Activated CD4-positive, alpha-beta T cell treated with anti-CD3 and anti-CD28 coated beads, Interleukin-2, amount 50 U/mL, for 1 hour (primary cell): Measurements from ENCODE around the gene CDH6.
"Not testable (repeated sequence)": the region's sequence is repeated elsewhere in the genome, so short reads cannot be mapped to it uniquely, and the experiment has no call there.

Experiments used
- DNase-seq: peaks from one replicate; pipeline ENCODE4 v3.0.0-alpha.2; 2020

The CDH6 gene

DNA sequence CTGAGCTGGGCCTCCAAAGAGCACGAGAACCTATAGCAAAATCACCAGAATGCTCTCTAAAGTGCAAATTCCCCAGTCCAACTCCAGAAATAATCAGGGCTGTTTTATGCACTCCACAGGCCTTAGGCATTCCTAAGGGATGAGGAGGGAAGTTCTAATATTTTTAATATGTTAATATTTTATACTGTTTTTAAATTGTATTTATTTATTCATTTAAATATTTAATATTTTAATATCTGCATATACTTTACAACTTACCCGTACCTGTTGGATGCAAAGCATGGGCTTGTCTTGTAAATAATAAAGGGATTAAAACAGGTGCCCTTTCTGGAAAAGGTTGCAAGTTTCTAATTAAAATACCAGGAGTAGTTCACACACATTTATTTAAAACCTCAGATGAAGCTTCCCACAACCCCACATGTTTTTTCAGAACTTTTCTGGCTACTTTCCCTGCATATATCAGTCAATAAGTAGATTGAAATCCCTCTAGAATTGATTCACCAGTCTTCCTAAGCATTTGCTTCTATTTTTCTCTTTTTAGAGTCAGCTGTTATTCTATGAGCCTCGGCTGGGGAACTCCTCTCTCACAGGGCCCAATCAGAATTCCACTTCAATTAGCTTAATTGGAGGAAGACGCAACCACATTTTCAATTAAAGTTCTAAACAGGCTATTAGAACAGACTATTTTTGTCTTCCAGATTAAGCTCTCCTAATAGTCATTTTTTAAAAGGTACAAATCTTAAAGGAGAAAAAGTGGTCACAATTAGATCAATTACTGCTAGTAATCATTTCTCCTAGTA lies 140.8 kb downstream of the CDH6 start:
- DNase-seq = no peak

DNA sequence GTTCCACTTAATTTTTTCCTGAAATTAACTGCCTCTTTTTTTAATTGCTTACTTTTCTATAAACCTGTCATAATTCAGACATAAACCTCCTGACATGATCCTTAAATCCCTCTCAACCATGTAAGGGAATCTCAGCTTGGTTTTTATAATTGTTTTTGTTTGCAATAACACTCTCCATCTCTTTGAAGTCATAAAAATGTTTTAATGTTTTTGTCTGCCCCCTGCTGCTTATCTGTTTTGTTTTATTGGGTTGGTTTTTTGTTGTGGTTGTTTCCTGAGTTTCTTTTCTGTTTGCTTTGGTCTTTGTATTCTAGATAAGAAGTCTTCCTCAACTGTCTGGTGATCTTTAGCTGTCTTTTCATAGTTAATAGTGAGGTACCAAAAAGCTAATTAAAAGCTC lies 142.0 kb downstream of the CDH6 start:
- no peak for DNase-seq

- DNase-seq = no peak
Measured at GRCh38 chr5:31343946-31344345, 150.5 kb downstream of the CDH6 start.

- no peak for DNase-seq
Measured at GRCh38 chr5:31346896-31347551, 153.5 kb downstream of the CDH6 start.

GRCh38 chr5:31347552-31347905 lies 154.0 kb downstream of the CDH6 start:
- no peak for DNase-seq

DNA sequence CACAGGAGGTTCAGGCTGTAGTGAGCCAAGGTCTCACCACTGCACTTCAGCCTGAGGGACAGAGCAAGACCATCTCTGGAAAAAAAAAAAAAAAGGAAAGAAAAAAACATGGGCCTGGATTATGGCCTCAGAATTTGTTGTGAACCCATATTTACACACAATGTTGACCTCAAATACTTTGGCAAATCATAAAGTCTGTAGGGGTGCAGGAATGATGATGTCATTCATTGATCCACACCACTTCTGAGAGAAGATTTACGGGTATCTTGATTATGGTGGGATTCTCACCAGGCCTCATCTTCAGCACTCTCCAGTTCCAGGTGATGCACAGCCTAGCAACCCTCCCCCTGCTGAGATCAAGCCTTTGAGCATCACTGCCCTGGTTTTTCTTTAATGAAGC lies 156.9 kb downstream of the CDH6 start:
- DNase-seq = no peak

DNA sequence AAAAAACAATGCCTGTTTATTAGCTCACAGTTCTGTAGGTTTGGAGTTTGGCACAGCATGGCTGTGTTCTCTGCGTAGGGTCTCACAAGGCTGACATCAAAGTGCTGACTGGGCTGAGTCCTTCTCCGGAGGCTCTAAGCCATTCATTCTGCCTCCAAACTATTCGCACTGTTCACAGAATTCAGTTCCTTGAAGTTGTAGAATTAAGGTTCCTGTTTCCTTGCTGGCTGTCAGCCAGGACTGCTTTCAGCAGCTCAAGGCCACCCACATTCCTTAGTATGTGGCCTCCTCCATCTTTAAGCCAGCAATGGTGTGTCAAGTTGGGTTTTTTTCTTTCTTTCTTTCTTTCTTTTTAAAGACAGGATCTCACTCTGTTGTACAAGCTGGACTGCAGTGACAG lies 161.9 kb downstream of the CDH6 start:
- DNase-seq = no peak

DNA sequence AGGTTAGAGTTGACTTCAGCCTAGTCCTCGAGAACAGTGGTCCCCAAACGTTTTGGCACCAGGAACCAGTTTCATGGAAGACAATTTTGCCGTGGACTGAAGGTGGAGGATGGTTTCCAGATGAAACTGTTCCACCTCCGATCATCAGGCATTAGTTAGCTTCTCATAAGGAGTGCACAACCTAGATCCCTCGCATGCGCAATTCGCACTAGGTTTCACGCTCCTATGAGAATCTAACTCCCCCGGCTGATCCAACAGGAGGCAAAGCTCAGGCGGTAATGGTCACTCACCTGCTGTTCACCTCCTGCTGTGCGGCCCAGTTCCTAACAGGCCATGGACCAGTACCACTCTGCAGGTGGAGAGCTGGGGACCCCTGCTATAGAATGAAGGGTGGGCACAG lies 163.6 kb downstream of the CDH6 start:
- DNase-seq = no peak

DNA sequence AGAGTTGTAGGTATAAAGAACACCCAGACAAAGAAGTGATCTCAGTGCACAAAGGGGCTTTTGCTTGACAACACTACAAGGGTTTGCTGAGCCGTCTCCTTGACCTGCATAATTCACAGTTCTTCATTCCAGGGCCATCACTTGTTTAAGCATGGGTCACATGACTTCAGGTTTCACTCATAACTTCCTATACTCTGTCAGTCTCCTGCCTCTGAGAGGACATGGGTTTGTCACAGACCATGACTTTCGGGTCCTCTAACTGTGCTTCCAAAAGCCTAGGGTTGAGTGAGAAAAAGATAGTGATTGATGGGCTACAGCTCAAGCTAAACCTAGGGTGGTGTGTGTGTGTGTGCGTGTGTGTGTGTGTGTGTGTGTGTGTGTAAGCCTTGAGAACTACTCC lies 166.4 kb downstream of the CDH6 start:
- no peak for DNase-seq

DNA sequence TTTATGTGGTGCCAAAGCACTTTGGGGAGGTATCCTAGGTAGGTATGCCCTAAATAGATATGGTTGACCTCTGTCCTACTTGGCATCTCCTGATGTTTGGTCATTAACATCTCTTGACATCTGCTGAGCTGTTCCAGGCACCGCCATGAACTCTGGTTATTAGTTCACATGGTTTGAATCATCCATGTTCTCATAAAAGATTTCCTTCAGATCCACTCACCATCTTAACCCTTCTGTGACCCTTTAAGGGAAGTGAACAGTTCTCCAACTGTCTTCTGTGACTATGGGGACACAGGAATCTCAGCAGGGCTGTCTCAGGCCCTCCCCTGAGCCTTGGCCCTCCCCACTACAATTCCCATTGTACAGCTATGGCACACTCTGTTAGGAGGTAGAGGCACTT lies 167.7 kb downstream of the CDH6 start:
- no peak for DNase-seq

DNA sequence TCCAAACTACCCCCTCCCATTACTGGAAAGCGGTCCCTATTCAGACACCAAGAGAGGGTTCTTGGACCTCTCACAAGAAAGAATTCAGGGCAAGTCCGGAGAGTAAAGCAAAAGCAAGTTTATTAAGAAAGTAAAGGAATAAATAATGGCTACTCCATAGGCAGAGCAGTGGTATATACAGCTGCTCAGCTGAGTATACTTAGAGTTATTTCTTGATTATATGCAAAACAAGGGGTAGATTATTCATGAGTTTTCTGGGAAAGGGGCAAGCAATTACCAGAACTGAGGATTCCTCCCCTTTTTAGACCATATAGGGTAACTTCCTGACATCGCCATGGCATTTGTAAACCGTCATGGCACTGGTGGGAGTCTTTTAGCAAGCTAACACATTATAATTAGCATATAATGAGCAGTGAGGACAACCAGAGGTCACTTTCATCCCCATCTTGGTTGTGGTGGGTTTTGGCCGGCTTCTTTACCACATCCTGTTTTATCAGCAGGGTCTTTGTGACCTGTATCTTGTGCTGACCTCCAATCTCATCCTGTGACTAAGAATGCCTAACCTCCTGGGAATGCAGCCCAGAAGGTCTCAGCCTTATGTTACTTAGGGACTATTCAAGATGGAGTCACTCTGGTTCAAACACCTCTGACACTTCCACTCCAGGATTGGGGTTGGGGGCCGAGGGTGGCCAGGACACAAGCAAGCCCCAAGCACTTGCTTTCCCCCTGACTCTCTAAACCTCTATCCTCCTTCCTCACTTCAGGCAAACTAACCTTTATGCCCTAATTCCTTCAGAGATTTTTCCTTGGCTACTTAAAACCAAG lies 168.4 kb downstream of the CDH6 start:
- not testable (repeated sequence) for DNase-seq

DNA sequence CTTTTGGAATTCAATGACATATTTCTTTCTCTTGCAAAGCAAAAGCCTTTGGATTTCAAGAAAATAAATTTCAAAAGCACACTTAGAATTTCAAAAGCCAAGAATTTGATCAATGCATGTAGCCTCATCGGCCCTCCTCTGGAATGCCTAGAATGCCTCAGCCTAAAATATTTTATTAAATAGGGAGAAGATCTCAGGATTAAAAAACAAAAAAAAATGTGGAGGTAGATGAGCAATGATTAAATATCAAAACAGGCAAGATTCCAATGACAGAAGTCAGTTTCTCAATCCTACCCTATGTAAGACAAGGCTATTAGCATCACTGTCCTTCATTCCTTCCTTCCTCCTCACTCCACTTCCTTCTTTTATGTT lies 169.0 kb downstream of the CDH6 start:
- no peak for DNase-seq

DNA sequence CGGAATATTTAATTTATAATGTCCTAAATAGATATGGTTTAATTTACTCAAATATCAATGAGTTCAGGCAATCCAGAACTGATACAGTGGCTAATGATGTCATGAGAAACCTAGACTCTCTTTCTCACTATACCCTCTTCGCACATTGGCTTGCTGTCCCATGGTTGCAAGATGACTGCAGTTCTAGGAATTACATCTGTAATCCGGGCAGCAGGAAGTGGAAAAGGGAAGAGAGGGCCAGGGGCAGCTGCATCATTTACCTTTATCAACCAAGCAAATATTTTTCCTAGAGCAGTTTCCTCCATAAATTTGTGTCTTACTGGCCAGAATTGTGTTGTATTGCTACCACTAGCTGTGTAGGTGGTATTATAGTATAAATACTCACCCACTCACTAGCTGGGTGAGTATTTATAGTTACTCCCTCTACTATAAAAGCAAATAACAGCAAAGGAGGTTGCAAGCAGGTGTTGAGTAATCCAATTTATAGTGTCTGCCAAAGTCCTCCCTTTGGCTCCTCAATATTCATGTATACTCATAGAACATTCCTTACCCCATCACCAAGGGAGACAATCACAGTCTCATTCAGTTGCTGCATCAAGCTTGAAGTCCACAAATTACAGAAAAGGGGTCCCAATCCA lies 169.6 kb downstream of the CDH6 start:
- no peak for DNase-seq

- no peak for DNase-seq
Measured at GRCh38 chr5:31364881-31365636, 171.6 kb downstream of the CDH6 start.

DNA sequence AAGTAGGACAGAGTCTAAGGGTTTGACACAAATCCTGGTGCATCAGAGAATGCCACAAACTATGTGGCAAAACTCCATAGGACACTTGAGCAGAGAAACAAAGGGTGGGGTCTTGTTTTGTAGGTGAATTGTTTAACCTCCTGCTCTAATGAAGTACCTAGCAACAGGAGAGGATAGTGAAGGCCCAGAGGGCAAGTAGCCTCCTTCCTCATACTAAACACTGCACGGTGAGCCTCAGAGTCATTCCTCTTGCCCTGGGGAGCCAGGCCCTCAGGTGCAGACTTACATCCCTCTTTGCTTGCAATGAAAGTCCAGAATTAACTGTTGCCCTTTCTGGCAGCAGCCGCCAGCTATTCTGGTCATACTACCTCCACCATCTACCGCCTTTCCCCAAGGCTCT lies 172.3 kb downstream of the CDH6 start:
- no peak for DNase-seq

- DNase-seq = no peak
Measured at GRCh38 chr5:31366941-31367340, 173.5 kb downstream of the CDH6 start.

- DNase-seq = no peak
Measured at GRCh38 chr5:31372124-31372523, 178.6 kb downstream of the CDH6 start.

DNA sequence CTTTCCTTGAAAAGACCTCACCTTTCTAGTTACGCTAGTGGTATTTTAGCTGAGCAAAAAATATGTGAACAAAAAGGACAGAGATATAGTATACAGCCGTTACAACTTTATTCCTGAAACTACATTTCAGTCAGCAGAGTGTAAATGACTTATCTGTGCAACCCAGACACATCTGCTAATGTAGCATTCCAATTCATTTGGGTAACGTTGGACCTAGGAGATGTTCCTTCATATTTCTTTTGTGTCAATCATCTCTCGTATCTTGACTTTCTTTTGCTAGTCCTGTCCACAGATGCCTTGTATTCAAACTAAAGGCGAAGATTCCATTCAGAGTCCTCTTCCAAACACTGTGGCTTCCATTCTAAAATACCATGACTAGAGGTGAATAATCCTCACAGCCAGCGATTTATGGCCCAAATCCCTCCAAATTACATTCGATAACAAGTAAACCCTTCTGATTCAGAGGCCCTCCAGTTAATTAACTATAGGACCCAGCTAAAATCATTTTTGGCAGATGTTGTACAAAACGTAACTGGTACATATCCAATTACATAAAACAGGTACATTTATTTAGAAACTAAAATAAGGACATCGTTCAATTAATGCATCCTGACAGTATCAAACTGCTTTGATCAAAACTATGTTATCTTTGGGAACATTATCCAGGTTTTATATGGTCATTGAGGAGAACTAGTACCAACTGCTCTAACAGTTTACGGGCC lies 182.7 kb downstream of the CDH6 start:
- no peak for DNase-seq

DNA sequence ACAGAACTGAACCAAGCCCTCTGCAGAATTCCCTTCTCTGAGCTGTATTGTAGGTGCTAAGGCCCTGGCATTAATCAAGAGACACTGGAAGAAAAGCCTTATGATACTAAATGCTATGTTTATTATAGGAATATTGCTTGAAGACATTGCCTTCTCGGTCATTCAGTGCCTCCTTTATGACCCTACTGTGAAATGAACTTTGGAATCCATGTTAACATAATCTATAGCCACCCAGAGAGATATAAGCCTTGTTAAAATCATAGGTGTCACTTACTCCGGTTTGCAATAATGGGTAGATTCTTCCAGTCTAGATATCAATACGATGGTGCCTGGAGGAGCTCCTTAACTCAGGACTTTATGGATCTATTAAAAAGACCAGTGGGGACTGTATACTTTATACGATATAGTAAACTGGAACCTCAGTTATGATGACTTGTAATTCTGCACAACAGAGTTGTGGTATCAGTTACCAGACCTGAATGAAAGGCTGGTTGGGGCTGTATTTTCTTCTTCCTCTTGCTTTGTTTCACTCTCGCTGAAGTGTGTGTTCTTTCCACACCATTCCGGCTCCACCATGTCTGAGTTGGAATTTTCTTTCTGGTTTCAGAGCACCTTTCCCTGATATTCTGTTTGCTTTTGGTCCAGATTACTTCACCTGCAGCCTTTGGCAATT lies 183.9 kb downstream of the CDH6 start:
- no peak for DNase-seq

- no peak for DNase-seq
Measured at GRCh38 chr5:31378136-31378535, 184.7 kb downstream of the CDH6 start.
